OCI-LY1 (cell line): Measurements from ENCODE around the gene RTL10.

Experiments
- CTCF ChIP-seq: fragments of 200-600 bp; sonication (generic), shearing (Covaris generic); IDR thresholded peaks from 2 replicates; pipeline ENCODE4 v1.5.1; 2017; ENCODE audit warnings: mild to moderate bottlenecking, antibody characterized with exemption, low read length, moderate library complexity, mixed read lengths
- EZH2 ChIP-seq: fragments of 200-600 bp; sonication (generic), shearing (Covaris generic); IDR thresholded peaks from 2 replicates; pipeline ENCODE4 v1.8.0; 2017; ENCODE audit warnings: borderline replicate concordance, mixed run types, mild to moderate bottlenecking, antibody characterized with exemption, low read length, moderate library complexity, mixed read lengths

- TF ChIP-seq CTCF (no peak), EZH2 (no peak)
Observed at GRCh38 chr22:19850763-19851109, 3.9 kb downstream of the RTL10 start.
